HL-60 (cell line): ENCODE data around the gene HHAT.

Source experiments
- GABPA ChIP-seq: IDR thresholded peaks from 2 replicates; pipeline ENCODE4 v1.6.1; 2012; ENCODE audit warnings: low read depth
- POLR2AphosphoS5 ChIP-seq: IDR thresholded peaks from 2 replicates; pipeline ENCODE4 v1.6.1; 2012; ENCODE audit warnings: low read depth
- TF ChIP-seq, protein P1 (sequence below): IDR thresholded peaks from one replicate; pipeline ENCODE4 v1.5.1; 2011; ENCODE audit warnings: low read length, control low read depth, inconsistent platforms; ENCODE audit not compliant: insufficient read depth
- TF ChIP-seq, protein P2 (sequence below): IDR thresholded peaks from 2 replicates; pipeline ENCODE4 v1.6.1; 2012; ENCODE audit warnings: low read depth; ENCODE audit not compliant: insufficient replicate concordance

DNA sequence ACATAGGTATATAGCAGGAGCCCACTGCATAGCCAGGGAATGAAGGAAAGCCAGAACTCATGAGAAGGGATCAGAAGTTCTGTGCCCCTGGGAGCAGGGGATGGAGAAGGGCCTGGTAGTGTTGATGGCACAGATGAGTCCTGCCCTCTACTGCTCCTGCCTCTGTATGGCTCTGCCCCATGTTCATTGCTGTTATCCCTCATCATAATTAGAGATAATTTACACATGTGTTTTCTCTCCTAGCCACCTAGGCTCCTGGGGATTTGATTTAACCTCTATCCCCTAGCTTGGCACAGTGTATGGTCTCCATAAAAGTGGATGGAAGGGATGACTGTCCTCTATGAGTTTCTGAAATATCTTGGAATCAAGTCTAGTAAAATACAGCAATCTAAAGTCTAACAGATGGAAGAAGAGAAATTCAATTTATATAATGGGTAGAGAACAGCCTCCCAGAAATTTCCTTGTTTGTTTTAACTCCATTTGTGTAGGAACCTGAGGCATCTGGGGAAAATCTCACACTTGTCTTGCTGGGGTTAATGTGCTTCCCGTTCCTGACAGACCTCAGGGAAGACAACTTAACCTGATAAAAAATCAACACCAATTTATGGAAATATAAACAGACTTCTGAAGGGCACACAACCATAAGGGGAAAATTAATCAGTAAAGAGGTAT, 393.8 kb downstream of the HHAT start:
- TF ChIP-seq, protein P1, sequence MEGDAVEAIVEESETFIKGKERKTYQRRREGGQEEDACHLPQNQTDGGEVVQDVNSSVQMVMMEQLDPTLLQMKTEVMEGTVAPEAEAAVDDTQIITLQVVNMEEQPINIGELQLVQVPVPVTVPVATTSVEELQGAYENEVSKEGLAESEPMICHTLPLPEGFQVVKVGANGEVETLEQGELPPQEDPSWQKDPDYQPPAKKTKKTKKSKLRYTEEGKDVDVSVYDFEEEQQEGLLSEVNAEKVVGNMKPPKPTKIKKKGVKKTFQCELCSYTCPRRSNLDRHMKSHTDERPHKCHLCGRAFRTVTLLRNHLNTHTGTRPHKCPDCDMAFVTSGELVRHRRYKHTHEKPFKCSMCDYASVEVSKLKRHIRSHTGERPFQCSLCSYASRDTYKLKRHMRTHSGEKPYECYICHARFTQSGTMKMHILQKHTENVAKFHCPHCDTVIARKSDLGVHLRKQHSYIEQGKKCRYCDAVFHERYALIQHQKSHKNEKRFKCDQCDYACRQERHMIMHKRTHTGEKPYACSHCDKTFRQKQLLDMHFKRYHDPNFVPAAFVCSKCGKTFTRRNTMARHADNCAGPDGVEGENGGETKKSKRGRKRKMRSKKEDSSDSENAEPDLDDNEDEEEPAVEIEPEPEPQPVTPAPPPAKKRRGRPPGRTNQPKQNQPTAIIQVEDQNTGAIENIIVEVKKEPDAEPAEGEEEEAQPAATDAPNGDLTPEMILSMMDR = no peak
- TF ChIP-seq, protein P2, sequence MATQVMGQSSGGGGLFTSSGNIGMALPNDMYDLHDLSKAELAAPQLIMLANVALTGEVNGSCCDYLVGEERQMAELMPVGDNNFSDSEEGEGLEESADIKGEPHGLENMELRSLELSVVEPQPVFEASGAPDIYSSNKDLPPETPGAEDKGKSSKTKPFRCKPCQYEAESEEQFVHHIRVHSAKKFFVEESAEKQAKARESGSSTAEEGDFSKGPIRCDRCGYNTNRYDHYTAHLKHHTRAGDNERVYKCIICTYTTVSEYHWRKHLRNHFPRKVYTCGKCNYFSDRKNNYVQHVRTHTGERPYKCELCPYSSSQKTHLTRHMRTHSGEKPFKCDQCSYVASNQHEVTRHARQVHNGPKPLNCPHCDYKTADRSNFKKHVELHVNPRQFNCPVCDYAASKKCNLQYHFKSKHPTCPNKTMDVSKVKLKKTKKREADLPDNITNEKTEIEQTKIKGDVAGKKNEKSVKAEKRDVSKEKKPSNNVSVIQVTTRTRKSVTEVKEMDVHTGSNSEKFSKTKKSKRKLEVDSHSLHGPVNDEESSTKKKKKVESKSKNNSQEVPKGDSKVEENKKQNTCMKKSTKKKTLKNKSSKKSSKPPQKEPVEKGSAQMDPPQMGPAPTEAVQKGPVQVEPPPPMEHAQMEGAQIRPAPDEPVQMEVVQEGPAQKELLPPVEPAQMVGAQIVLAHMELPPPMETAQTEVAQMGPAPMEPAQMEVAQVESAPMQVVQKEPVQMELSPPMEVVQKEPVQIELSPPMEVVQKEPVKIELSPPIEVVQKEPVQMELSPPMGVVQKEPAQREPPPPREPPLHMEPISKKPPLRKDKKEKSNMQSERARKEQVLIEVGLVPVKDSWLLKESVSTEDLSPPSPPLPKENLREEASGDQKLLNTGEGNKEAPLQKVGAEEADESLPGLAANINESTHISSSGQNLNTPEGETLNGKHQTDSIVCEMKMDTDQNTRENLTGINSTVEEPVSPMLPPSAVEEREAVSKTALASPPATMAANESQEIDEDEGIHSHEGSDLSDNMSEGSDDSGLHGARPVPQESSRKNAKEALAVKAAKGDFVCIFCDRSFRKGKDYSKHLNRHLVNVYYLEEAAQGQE = no peak
- TF ChIP-seq POLR2AphosphoS5 (no peak), GABPA (no peak)
